HEK293 (cell line): ENCODE data around the gene UST.

Source experiments
- KLF16 ChIP-seq: fragments of 450-650 bp; formaldehyde crosslinking; IDR thresholded peaks from 2 replicates; pipeline ENCODE4 v1.5.1; 2017; ENCODE audit warnings: missing biosample characterization, missing genetic modification characterization
- KLF9 ChIP-seq: fragments of 450-650 bp; formaldehyde crosslinking; IDR thresholded peaks from 2 replicates; pipeline ENCODE4 v1.5.1; 2016; ENCODE audit warnings: missing biosample characterization, missing genetic modification characterization, low read depth
- OSR2 ChIP-seq: fragments of 450-650 bp; formaldehyde crosslinking; IDR thresholded peaks from 2 replicates; pipeline ENCODE4 v1.5.1; 2016; ENCODE audit warnings: missing biosample characterization, missing genetic modification characterization
- PRDM10 ChIP-seq: fragments of 450-650 bp; formaldehyde crosslinking; IDR thresholded peaks from 2 replicates; pipeline ENCODE4 v1.5.1; 2016; ENCODE audit warnings: missing biosample characterization, missing genetic modification characterization
- REST ChIP-seq: fragments of 450-650 bp; formaldehyde crosslinking; IDR thresholded peaks from 2 replicates; pipeline ENCODE4 v1.5.1; 2016; ENCODE audit warnings: missing biosample characterization, missing genetic modification characterization
- SALL2 ChIP-seq: fragments of 450-650 bp; formaldehyde crosslinking; IDR thresholded peaks from 2 replicates; pipeline ENCODE4 v1.5.0; 2017; ENCODE audit warnings: missing biosample characterization, mild to moderate bottlenecking, missing genetic modification characterization, borderline replicate concordance
- SCRT2 ChIP-seq: fragments of 450-650 bp; formaldehyde crosslinking; IDR thresholded peaks from 2 replicates; pipeline ENCODE4 v1.5.1; 2016; ENCODE audit warnings: missing biosample characterization, missing genetic modification characterization
- SP3 ChIP-seq: fragments of 450-650 bp; formaldehyde crosslinking; IDR thresholded peaks from 2 replicates; pipeline ENCODE4 v1.5.1; 2016; ENCODE audit warnings: missing biosample characterization, missing genetic modification characterization
- ZBTB17 ChIP-seq: fragments of 450-650 bp; formaldehyde crosslinking; IDR thresholded peaks from 2 replicates; pipeline ENCODE4 v1.5.1; 2016; ENCODE audit warnings: missing biosample characterization, missing genetic modification characterization
- ZBTB8A ChIP-seq: fragments of 450-650 bp; formaldehyde crosslinking; IDR thresholded peaks from 2 replicates; pipeline ENCODE4 v1.5.1; 2016; ENCODE audit warnings: missing biosample characterization, missing genetic modification characterization
- ZFHX2 ChIP-seq: fragments of 450-650 bp; formaldehyde crosslinking; conservative IDR thresholded peaks from 2 replicates; pipeline ENCODE4 v1.5.1; 2016; ENCODE audit warnings: missing biosample characterization, missing genetic modification characterization
- ZNF157 ChIP-seq: fragments of 450-650 bp; formaldehyde crosslinking; IDR thresholded peaks from 2 replicates; pipeline ENCODE4 v1.5.1; 2016; ENCODE audit warnings: missing biosample characterization, missing genetic modification characterization
- ZNF19 ChIP-seq: fragments of 450-650 bp; formaldehyde crosslinking; IDR thresholded peaks from 2 replicates; pipeline ENCODE4; 2016; ENCODE audit warnings: missing biosample characterization, missing genetic modification characterization, low read depth
- ZNF24 ChIP-seq: fragments of 450-650 bp; formaldehyde crosslinking; IDR thresholded peaks from 2 replicates; pipeline ENCODE4 v1.5.1; 2016; ENCODE audit warnings: missing biosample characterization, missing genetic modification characterization
- ZNF341 ChIP-seq: fragments of 450-650 bp; formaldehyde crosslinking; IDR thresholded peaks from 2 replicates; pipeline ENCODE4; 2016; ENCODE audit warnings: low read depth, missing biosample characterization, missing genetic modification characterization
- ZNF350 ChIP-seq: fragments of 450-650 bp; formaldehyde crosslinking; IDR thresholded peaks from 2 replicates; pipeline ENCODE4 v1.5.0; 2017; ENCODE audit warnings: missing biosample characterization, mild to moderate bottlenecking, missing genetic modification characterization
- ZNF529 ChIP-seq: fragments of 450-650 bp; formaldehyde crosslinking; IDR thresholded peaks from 2 replicates; pipeline ENCODE4 v1.5.1; 2017; ENCODE audit warnings: missing genetic modification characterization, missing biosample characterization; ENCODE audit not compliant: insufficient replicate concordance
- ZNF530 ChIP-seq: fragments of 450-650 bp; formaldehyde crosslinking; IDR thresholded peaks from 2 replicates; pipeline ENCODE4 v1.5.1; 2016; ENCODE audit warnings: low read depth, missing biosample characterization, missing genetic modification characterization
- ZNF561 ChIP-seq: fragments of 450-650 bp; IDR thresholded peaks from 2 replicates; pipeline ENCODE4 v1.5.1; 2018; ENCODE audit warnings: missing biosample characterization, missing genetic modification characterization, borderline replicate concordance
- ZNF639 ChIP-seq: fragments of 450-650 bp; formaldehyde crosslinking; IDR thresholded peaks from 2 replicates; pipeline ENCODE4 v1.5.1; 2016; ENCODE audit warnings: missing biosample characterization, missing genetic modification characterization
- ZNF692 ChIP-seq: fragments of 450-650 bp; formaldehyde crosslinking; IDR thresholded peaks from 2 replicates; pipeline ENCODE4 v1.5.1; 2016; ENCODE audit warnings: missing biosample characterization, missing genetic modification characterization
- ZNF701 ChIP-seq: fragments of 450-650 bp; formaldehyde crosslinking; IDR thresholded peaks from 2 replicates; pipeline ENCODE4 v1.5.1; 2016; ENCODE audit warnings: missing biosample characterization, missing genetic modification characterization
- ZNF76 ChIP-seq: fragments of 450-650 bp; formaldehyde crosslinking; IDR thresholded peaks from 2 replicates; pipeline ENCODE4; 2016; ENCODE audit warnings: low read depth, missing biosample characterization, missing genetic modification characterization, borderline replicate concordance
- ZNF837 ChIP-seq: fragments of 450-650 bp; formaldehyde crosslinking; IDR thresholded peaks from 2 replicates; pipeline ENCODE4 v1.5.1; 2016; ENCODE audit warnings: missing biosample characterization, missing genetic modification characterization
- ZNF843 ChIP-seq: fragments of 450-650 bp; formaldehyde crosslinking; IDR thresholded peaks from 2 replicates; pipeline ENCODE4 v1.5.1; 2016; ENCODE audit warnings: missing biosample characterization, missing genetic modification characterization
- ZSCAN16 ChIP-seq: fragments of 450-650 bp; formaldehyde crosslinking; IDR thresholded peaks from 2 replicates; pipeline ENCODE4 v1.5.1; 2016; ENCODE audit warnings: missing biosample characterization, missing genetic modification characterization
- ZSCAN4 ChIP-seq: fragments of 450-650 bp; formaldehyde crosslinking; IDR thresholded peaks from 2 replicates; pipeline ENCODE4 v1.5.1; 2017; ENCODE audit warnings: missing biosample characterization, missing genetic modification characterization
- ZXDB ChIP-seq: fragments of 450-650 bp; formaldehyde crosslinking; IDR thresholded peaks from 2 replicates; pipeline ENCODE4 v1.5.1; 2016; ENCODE audit warnings: missing biosample characterization, missing genetic modification characterization

Gene UST

GRCh38 chr6:148760568-148761526, 14.0 kb downstream of the UST start (continued):
- TF ChIP-seq ZNF837 (tag by site-specific recombination), result no peak
- peak; percentile 13; the same call in 1 of the 2 replicates for TF ChIP-seq ZNF76
- peak; percentile 77 for TF ChIP-seq SCRT2 (tag by site-specific recombination)
- TF ChIP-seq ZNF157 (tag by site-specific recombination), result no peak
- TF ChIP-seq ZNF843 (tag by site-specific recombination), result no peak
- no peak for TF ChIP-seq ZNF701 (tag by site-specific recombination)
- 0 out of 2 replicates have a peak, but pooled peaks have one; percentile 26 for TF ChIP-seq ZSCAN4 (tag by site-specific recombination)
- TF ChIP-seq SP3 (tag by site-specific recombination), result no peak; the same call in 1 of the 2 replicates
- TF ChIP-seq ZBTB8A (tag by site-specific recombination), result 0 out of 2 replicates have a peak, but pooled peaks have one; percentile 62
- no peak for TF ChIP-seq ZNF639 (tag by site-specific recombination)
- no peak for TF ChIP-seq REST (tag by site-specific recombination)
- TF ChIP-seq ZNF529, result no peak
- no peak for TF ChIP-seq ZNF530 (tag by site-specific recombination)
- peak; percentile 82 for TF ChIP-seq ZFHX2
- TF ChIP-seq ZNF561 (tag by site-specific recombination), result no peak
- TF ChIP-seq ZXDB (tag by site-specific recombination), result no peak
- TF ChIP-seq OSR2 (tag by site-specific recombination), result peak; percentile 73
- TF ChIP-seq ZNF692, result peak; percentile 78
- TF ChIP-seq ZBTB17 (tag by site-specific recombination), result peak; percentile 81
- no peak for TF ChIP-seq ZNF19 (tag by site-specific recombination)
- TF ChIP-seq KLF9 (tag by site-specific recombination), result no peak
- 0 out of 2 replicates have a peak, but pooled peaks have one; percentile 24 for TF ChIP-seq KLF16
- 0 out of 2 replicates have a peak, but pooled peaks have one; percentile 35 for TF ChIP-seq ZNF24 (tag by site-specific recombination)
- no peak for TF ChIP-seq SALL2 (tag by site-specific recombination)
- 0 out of 2 replicates have a peak, but pooled peaks have one; percentile 11 for TF ChIP-seq PRDM10
- TF ChIP-seq ZSCAN16, result peak; percentile 29; the same call in 1 of the 2 replicates
- TF ChIP-seq ZNF350, result no peak
- TF ChIP-seq ZNF341 (tag by site-specific recombination), result peak; percentile 90
